Omental fat pad (tissue), 4 donors: ENCODE data around the gene SLC39A12. TPM values are rescaled to one million over a fixed set of nuclear protein-coding genes. Genes with fewer than 3 reads are reported as not detected.

Source experiments
- ATAC-seq: fragments of 150-250 bp; one replicate; pipeline ENCODE4 v1.9.1; 2016; ENCODE audit warnings: mild to moderate bottlenecking, moderate library complexity; ENCODE audit not compliant: low FRiP score
- DNase-seq: peaks from one replicate; pipeline ENCODE4 v3.0.0-alpha.2; 2019; ENCODE audit warnings: low spot score
- total RNA-seq, 4 donors: library from RNA; depleted of rRNA; stranded (reverse); fragments of >200 nt; gene quantifications; one replicate each; pipeline ENCODE4 v1.1.0, GENCODE V29; 2016
- TF ChIP-seq, protein P1 (sequence below), 3 donors: fragments of 450-650 bp; IDR thresholded peaks; one replicate each; pipeline ENCODE4 v1.5.1; 2016 to 2017; ENCODE audit warnings: antibody characterized with exemption in 3 of 3, mild to moderate bottlenecking in 3 of 3, moderate library complexity in 2 of 3

Gene SLC39A12
- total RNA-seq, 4 donors from 2014 or later: 0.44 to 0.56 (median 0.47) TPM; not detected in 1

DNA sequence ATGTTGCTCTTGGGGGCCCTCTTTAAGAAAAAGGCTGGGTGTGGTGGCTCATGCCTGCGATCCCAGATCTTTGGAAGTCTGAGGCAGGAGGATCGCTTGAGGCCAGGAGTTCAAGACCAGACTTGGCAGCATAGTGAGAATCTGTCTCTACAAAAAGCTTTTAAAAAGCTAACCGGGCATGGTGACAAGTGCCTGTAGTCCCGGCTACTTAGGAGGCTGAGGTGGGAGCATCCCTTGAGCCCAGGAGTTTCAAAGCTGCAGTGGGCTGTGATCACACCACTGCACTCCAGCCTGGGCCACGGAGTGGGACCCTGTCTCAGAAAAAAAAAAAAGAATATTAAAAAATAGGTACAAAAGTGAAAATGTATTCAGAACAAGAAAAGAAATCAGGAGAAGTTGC, 38.1 kb upstream of the SLC39A12 start:
- TF ChIP-seq, protein P1, sequence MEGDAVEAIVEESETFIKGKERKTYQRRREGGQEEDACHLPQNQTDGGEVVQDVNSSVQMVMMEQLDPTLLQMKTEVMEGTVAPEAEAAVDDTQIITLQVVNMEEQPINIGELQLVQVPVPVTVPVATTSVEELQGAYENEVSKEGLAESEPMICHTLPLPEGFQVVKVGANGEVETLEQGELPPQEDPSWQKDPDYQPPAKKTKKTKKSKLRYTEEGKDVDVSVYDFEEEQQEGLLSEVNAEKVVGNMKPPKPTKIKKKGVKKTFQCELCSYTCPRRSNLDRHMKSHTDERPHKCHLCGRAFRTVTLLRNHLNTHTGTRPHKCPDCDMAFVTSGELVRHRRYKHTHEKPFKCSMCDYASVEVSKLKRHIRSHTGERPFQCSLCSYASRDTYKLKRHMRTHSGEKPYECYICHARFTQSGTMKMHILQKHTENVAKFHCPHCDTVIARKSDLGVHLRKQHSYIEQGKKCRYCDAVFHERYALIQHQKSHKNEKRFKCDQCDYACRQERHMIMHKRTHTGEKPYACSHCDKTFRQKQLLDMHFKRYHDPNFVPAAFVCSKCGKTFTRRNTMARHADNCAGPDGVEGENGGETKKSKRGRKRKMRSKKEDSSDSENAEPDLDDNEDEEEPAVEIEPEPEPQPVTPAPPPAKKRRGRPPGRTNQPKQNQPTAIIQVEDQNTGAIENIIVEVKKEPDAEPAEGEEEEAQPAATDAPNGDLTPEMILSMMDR (IDR thresholded peaks at IDR 0.05): no peak
- ATAC-seq (no peak), DNase-seq (no peak)

DNA sequence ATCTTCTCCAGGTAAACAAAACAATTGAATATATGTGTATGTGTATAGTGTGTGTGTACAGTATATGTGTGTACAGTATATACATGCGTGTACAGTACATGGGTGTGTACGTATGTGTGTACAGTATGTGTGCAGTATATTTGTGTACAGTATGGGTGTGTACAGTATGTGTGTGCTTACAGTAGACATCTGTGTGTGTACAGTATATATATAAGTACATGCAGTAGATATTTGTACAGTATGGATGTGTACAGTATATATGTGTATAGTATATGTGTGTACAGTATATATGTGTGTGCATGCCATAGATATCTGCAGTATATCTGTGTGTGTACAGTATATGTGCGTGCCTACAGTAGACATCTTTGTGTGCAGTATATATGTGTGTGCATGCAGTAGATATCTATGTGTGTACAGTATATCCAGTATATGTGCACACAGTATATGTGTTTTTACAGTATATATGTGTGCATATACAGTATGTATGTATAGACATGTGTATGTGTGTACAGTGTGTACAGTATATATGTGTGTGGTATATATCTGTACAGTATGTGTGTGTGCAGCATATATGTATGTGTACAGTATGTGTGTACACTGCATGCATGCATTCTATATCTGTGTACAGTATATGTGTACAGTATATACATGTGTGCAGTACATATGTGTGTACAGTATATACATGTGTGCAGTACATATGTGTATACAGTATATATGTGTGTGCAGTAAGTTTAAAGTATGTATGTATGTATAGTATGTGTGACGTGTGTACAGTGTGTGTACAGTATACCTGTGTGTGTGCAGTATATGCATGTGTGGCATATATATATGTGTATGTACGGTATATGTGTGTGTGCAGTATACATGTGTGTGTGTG, 37.3 kb upstream of the SLC39A12 start:
- ATAC-seq: peak; percentile 25
- DNase-seq: no peak
- TF ChIP-seq, protein P1 (IDR thresholded peaks at IDR 0.05): no peak

DNA sequence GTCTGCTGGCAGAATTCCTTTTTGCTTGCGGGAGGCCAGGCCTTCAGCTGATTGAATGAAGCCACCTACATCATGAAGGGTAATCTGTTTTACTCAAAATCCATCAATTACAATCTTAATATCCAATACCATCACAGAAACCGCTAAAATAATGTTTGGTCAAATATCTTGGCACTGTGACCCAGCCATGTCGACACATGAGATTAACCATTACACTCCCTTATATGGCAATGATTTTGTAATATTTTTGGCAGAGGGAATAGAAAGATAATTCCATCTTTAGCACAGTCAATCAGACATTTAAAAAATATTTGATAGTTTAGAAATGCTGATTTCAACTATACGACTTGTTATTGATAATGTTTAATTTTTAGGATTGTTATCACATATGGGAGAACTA, 36.5 kb upstream of the SLC39A12 start:
- TF ChIP-seq, protein P1 (IDR thresholded peaks at IDR 0.05): no peak
- ATAC-seq (no peak), DNase-seq (no peak)

DNA sequence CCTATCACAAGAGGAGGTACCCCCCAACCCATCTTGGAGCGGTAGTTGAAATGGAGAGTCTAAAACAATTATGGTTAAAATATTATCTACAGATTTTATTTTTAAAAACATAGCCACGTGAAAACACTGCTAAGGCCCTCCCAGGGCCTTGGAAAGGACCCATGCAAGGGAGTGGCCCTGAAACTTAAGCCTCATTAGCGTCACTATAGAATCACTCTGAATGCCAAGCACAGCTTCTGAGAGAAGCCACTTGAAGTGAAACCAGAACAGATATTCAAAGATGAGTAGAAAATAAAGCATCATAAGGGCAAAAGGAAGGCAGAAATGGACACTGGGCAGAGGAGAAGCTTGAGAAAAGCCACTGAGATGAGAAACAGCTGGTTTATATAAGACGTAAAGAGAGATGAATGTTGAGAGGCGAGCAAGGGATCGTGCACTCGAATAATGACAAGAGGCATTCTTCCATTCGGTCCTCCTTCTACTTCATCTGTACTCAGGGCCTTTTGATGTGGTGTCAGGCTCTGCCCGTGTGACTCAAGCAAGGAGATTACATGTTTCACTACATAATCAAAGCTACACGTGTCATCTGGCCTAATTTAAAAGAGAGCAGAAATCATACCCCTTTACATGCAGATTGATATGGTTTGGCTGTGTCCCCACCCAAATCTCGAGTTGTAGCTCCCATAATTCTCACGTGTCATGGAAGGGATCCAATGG, 33.4 kb upstream of the SLC39A12 start:
- no peak for ATAC-seq

DNA sequence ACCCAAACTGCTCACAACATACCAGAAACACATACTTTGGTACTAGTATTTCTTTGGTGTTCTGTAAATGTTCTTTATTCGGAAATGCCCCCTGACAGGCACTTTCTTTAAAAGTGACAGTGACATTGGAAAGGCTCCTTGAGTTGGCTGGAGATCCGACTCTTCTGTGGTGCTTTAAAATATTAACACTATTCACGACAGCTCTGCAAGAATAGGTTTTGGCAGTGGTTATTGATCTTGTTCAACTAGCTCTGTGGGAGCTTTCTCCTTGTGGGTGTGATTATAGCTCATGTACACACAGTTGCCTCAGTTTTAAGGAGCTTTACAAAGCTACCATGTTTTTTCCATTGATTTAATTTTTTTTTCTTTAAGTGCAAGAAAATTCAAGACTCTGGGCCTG, 30.3 kb upstream of the SLC39A12 start:
- TF ChIP-seq, protein P1 (IDR thresholded peaks at IDR 0.05): no peak
- no peak for DNase-seq
- ATAC-seq: no peak

More for the DNA sequence above, 33.4 kb upstream of the SLC39A12 start:
- TF ChIP-seq, protein P1 (IDR thresholded peaks at IDR 0.05): no peak
- DNase-seq: no peak

DNA sequence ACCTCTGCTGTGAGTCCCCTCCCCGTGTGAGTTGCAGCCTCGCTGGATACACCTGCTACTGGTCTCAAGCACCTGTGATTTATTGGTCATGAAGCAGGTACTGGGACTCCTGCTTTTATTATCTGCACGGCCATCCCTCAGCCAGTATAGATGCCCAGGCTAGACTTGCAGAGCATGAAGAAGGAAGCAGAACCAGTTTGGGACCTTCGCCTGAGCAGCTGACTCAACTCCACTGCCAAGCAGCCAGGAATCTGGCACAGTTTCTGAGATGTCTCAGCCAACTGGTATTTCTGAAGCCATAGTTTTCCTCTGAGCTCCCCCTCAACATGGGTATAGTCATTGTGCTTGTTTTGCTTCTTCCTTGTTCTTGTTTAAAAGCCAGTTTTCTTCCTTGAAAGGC, 28.0 kb upstream of the SLC39A12 start:
- ATAC-seq: peak; percentile 79
- no peak for DNase-seq

More for the DNA sequence above, 28.0 kb upstream of the SLC39A12 start:
- TF ChIP-seq, protein P1 (IDR thresholded peaks at IDR 0.05): no peak
